OCI-LY3 (cell line): ENCODE results near the gene ACAA1.

ENCODE experiments used
- H2AFZ ChIP-seq: fragments of 200-600, 300-600 bp; shearing (Covaris generic); 2 replicates; pipeline ENCODE4 v1.6.0; 2014; ENCODE audit warnings: antibody characterized with exemption, low read depth, low read length
- H3K27ac ChIP-seq: fragments of 200-600, 300-600 bp; sonication (generic); 2 replicates; pipeline ENCODE4 v1.5.1; 2014; ENCODE audit warnings: mild to moderate bottlenecking, low read length, moderate library complexity, mixed read lengths
- H3K27me3 ChIP-seq: fragments of 200-600, 300-600 bp; sonication (generic); 2 replicates; pipeline ENCODE4 v1.6.1; 2014; ENCODE audit warnings: low read depth, low read length, mixed read lengths
- H3K36me3 ChIP-seq: fragments of 200-600, 300-600 bp; sonication (generic); replicated peaks from 2 replicates; pipeline ENCODE3; 2014; ENCODE audit warnings: low read depth, low read length, mixed read lengths
- H3K4me1 ChIP-seq: fragments of 300-600, 200-600 bp; sonication (generic); 2 replicates; pipeline ENCODE4 v1.6.1; 2014; ENCODE audit warnings: low read length, mixed read lengths
- H3K4me2 ChIP-seq: fragments of 200-600, 300-600 bp; sonication (generic); 2 replicates; pipeline ENCODE4 v1.6.1; 2014; ENCODE audit warnings: low read length, mixed read lengths
- H3K4me3 ChIP-seq: fragments of 300-600, 200-600 bp; sonication (generic); 2 replicates; pipeline ENCODE4 v1.5.1; 2014; ENCODE audit warnings: antibody characterized with exemption, mild to moderate bottlenecking, low read length, moderate library complexity
- H3K79me2 ChIP-seq: fragments of 300-600, 200-600 bp; shearing (Covaris generic); 2 replicates; pipeline ENCODE4 v1.6.1; 2014; ENCODE audit warnings: mild to moderate bottlenecking, low read length, mixed read lengths
- H3K9ac ChIP-seq: fragments of 300-600, 200-600 bp; shearing (Covaris generic); 2 replicates; pipeline ENCODE4 v1.6.0; 2014; ENCODE audit warnings: mild to moderate bottlenecking, low read length, moderate library complexity
- H3K9me3 ChIP-seq: fragments of 200-600, 300-600 bp; shearing (Covaris generic); 2 replicates; pipeline ENCODE4 v1.6.1; 2014; ENCODE audit warnings: low read length, mixed read lengths; ENCODE audit not compliant: insufficient read depth
- H4K20me1 ChIP-seq: fragments of 200-600, 300-600 bp; sonication (generic); 2 replicates; pipeline ENCODE4 v1.6.1; 2016; ENCODE audit warnings: low read length, mixed read lengths; ENCODE audit not compliant: insufficient read depth
- EZH2phosphoT487 ChIP-seq: fragments of 200-600 bp; shearing (Covaris generic); IDR thresholded peaks from 2 replicates; pipeline ENCODE4 v1.6.1; 2018; ENCODE audit warnings: antibody characterized with exemption, mixed run types, low read depth
- TF ChIP-seq, protein P1 (sequence below): fragments of 200-600, 300-600 bp; sonication (generic); IDR thresholded peaks from 2 replicates; pipeline ENCODE4 v1.5.1; 2014; ENCODE audit warnings: antibody characterized with exemption, low read length, low read depth

ACAA1 gene

DNA sequence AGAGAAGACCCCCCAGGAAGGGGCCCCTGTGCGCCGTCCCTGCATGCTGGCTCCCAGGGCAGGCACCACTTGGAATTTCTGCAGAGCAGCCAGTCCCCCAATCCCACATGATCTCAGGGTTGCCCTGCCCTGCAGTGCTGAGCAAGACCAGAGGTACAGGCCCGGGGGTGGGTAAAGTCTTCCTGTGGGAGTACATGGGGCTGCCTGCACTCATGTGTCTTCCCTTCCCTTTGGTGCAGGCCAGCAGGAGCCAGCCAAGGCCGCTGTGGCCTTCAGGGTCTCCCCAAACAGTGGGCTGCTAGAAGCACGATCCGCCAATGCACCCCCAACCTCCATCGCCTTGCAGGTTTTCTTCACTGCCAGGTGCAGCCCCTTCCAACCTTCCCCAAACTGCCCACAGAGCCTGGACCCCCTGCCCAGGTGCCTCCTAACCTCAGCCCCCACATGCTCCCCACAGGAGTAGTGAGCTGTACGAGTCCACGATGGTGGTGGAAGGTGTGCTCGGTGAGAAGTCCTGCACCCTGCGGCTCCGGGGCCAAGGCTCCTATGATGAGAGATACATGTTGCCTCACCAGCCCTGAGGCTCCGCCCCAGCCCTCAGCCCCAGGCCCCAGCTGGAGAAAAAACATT lies 15.0 kb downstream of the ACAA1 start:
- H3K9ac ChIP-seq: no peak overlapping the region
- peaks cover 4% of the 10 kb centered on the region for H3K4me1 ChIP-seq
- H4K20me1 ChIP-seq: peaks cover 17% of the 10 kb centered on the region; the same call in 1 of the 2 replicates
- no peak overlapping the region for H2AFZ ChIP-seq
- no peaks in the 10 kb centered on the region for H3K9me3 ChIP-seq
- H3K79me2 ChIP-seq: no peaks in the 10 kb centered on the region
- H3K27me3 ChIP-seq: no peaks in the 10 kb centered on the region
- no peak overlapping the region for H3K4me2 ChIP-seq
- TF ChIP-seq, protein P1, sequence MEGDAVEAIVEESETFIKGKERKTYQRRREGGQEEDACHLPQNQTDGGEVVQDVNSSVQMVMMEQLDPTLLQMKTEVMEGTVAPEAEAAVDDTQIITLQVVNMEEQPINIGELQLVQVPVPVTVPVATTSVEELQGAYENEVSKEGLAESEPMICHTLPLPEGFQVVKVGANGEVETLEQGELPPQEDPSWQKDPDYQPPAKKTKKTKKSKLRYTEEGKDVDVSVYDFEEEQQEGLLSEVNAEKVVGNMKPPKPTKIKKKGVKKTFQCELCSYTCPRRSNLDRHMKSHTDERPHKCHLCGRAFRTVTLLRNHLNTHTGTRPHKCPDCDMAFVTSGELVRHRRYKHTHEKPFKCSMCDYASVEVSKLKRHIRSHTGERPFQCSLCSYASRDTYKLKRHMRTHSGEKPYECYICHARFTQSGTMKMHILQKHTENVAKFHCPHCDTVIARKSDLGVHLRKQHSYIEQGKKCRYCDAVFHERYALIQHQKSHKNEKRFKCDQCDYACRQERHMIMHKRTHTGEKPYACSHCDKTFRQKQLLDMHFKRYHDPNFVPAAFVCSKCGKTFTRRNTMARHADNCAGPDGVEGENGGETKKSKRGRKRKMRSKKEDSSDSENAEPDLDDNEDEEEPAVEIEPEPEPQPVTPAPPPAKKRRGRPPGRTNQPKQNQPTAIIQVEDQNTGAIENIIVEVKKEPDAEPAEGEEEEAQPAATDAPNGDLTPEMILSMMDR: no peak
- TF ChIP-seq EZH2phosphoT487: no peak
- peaks cover 45% of the 10 kb centered on the region for H3K36me3 ChIP-seq
- no peak overlapping the region for H3K4me3 ChIP-seq
- no peak overlapping the region for H3K27ac ChIP-seq

DNA sequence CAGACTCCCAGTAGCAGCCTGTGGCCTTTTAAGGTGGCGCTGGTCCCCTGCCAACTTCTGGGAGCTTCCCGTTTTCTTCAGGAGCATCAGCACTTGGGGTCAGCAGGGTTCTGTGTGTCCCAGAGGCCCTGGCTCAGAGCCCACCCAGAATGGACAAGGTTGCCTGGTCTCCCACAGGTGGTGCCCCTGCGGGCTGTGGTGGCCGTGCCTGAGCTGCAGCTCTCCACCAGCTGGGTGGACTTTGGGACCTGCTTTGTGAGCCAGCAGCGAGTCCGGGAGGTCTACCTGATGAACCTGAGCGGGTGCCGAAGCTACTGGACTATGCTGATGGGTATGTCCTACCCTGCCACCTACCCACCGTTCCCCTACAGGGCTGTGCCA lies 15.5 kb downstream of the ACAA1 start:
- Histone ChIP-seq H3K4me2 (no peak overlapping the region), H3K4me1 (peaks cover 5% of the 10 kb centered on the region), H3K9me3 (no peaks in the 10 kb centered on the region), H4K20me1 (peaks cover 17% of the 10 kb centered on the region; the same call in 1 of the 2 replicates), H3K4me3 (no peak overlapping the region), H3K9ac (no peak overlapping the region), H3K27me3 (no peaks in the 10 kb centered on the region), H2AFZ (no peak overlapping the region), H3K27ac (no peak overlapping the region), H3K79me2 (no peaks in the 10 kb centered on the region), H3K36me3 (peaks cover 40% of the 10 kb centered on the region)
- no peak for TF ChIP-seq EZH2phosphoT487
- TF ChIP-seq, protein P1: no peak

DNA sequence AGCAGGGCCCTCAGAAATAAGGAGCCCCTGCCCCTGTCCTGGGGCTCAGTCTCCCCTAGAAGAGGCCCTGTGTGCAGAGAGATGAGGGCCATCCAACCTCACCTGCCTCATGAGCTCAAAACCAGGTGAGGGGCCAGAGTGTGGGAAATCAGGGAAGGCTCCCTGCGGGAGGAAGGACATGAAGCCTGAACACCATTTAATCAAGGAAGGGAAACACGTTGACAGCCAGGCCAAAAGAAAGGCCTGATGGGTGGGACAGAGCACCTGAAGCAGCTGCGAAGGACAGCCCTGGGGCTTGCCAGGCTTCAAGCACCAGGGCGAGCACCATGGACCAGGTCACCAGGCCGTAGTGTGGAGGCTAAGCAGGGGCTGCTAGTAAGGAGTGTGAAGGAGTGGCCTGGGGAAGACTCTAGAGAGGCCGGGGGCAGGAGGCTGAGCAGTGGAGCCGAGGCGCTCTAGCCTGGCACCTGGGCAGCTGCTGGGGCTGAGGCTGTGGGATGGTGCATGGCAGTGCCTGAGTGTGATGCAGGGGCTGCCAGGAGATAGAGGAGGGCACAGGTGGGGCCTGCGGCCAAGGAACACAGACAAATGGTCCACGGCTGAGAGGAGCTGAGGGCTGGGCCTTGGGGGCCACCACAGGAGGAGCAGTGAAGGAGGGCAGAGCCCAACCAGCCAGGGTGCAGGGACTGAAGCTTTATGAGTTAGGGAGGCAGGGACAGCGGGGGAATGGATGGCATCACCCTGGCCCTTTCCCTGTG lies 16.1 kb downstream of the ACAA1 start:
- no peaks in the 10 kb centered on the region for H3K9me3 ChIP-seq
- H3K36me3 ChIP-seq: peaks cover 35% of the 10 kb centered on the region
- no peak overlapping the region for H3K27ac ChIP-seq
- H2AFZ ChIP-seq: no peak overlapping the region
- no peak overlapping the region for H3K4me3 ChIP-seq
- H4K20me1 ChIP-seq: peaks cover 17% of the 10 kb centered on the region; the same call in 1 of the 2 replicates
- H3K79me2 ChIP-seq: no peaks in the 10 kb centered on the region
- H3K9ac ChIP-seq: no peak overlapping the region
- H3K4me2 ChIP-seq: no peak overlapping the region
- no peaks in the 10 kb centered on the region for H3K27me3 ChIP-seq
- TF ChIP-seq, protein P1: no peak
- no peak for TF ChIP-seq EZH2phosphoT487
- peaks cover 11% of the 10 kb centered on the region for H3K4me1 ChIP-seq
